NCI-H1436 treated with DMSO at 0.1 percent for 48 hours (cell line): ENCODE data around the gene TUBB1.

ENCODE experiments used
- DNase-seq: peaks from one replicate; lab custom pipeline; 2025; lab: John Stamatoyannopoulos, UW

The TUBB1 gene

DNA sequence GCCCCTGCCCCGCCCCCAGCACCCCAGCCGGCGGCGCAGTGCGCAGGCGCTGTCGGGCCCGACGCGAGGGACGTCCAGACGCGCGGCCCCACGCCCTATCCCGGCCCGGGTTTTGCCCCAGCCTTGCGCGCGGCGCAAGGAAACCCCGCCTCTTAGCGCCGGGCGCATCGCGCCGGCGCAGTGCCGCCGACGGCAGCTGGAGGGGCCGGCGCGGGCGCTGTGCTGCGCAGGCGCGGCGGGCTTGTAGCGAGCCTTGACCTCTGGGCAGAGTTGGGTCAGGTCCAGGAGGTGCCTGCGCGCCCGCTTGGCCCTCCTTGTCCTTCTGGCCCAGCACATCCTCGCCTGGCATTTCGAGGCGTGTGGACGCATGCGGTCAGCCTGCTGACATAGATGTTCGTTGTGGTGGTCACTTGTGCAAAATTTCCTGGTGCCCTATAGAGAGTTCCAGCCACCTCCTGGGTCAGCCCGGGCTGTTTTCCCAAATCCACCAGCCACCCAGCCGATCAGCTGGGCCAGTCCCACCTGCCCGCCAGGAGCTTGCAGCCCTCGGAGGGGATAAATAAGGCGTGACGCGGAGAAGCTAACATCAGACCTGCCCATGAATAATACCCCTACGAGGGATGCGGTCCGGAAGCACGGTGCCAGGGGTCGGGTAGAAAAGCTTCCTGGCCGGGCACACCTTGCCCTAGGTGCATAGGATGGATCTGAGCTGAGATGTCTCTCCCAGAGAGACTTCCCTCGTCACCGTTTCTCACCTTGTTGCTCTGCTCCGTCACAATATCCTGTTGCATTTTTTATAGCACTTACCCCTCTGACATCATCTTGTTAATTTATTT lies 23.8 kb downstream of the TUBB1 start:
- DNase-seq = peak; percentile 33

DNA sequence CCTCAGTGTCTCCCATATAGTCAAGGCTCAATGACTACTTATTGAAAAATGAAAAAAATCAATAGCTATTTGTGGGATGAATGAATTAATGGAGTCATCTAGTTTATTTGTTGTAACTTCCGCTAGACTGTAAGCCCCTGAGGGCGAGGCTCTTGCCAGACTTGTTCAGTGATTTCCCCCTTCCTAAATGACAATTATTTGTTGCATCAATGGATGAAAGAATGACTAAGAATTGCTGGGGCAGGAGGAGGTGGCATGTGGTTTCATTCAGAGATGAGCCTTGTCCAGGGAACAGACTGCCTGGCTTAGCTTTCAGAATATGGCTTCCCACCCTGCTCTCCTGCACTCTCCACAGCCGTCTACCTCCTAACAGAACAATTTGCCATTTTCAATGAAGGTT lies 24.5 kb downstream of the TUBB1 start:
- no peak for DNase-seq

DNA sequence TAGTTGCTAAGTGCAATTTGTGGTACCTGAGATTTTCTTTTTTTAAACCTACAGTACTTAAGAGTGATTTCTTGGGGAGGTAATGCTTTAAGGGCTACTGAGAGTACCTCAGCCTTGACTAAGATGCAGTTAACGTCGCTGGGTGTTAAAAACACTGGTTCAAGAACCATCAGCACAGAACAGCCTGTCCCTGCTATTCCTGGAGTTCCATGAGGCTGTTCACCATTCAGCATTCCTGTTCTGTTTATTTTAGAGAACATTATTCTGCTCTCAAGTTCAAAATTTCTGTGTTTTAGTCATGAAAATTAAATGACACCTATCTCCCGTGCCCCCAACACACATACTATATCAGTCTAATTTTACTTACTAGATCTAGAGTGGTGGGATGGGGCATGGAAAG lies 25.1 kb downstream of the TUBB1 start:
- no peak for DNase-seq

DNA sequence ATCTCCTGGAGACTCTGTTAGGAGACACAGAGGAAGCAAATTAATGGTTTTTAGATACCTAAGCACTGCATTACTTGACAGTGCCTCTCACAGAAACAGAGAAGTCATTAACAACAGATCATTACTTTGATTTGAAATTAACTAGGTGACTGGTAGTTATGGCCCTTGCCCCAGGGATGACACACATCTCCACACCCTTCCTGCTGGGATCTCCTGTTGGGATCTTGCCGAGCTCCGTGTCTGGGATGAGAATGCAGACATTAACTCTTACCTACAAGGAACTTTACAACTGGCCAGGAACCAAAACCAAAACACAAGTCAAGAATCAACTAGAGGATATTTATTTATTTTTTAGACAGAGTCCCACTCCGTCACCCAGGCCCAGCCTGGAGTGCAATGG lies 25.6 kb downstream of the TUBB1 start:
- no peak for DNase-seq

DNA sequence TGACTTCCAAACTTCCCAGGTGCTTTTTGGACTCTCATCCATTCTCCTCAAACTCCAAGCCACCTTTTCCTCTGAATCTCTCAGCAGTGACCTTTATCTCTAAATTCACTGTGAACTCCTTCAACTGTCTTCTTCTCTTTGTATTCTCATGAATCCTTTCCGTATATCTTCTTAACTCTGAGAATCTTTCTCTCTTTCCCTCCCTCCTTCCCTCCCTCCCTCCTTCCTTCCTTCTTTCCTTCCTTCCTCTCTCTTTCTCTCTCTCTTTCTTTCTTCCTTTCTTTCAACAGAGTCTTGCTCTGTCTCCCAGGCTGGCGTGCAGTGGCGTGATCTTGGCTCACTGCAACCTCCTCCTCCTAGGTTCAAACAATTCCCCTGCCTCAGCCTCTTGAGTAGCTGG lies 27.6 kb downstream of the TUBB1 start:
- no peak for DNase-seq

DNA sequence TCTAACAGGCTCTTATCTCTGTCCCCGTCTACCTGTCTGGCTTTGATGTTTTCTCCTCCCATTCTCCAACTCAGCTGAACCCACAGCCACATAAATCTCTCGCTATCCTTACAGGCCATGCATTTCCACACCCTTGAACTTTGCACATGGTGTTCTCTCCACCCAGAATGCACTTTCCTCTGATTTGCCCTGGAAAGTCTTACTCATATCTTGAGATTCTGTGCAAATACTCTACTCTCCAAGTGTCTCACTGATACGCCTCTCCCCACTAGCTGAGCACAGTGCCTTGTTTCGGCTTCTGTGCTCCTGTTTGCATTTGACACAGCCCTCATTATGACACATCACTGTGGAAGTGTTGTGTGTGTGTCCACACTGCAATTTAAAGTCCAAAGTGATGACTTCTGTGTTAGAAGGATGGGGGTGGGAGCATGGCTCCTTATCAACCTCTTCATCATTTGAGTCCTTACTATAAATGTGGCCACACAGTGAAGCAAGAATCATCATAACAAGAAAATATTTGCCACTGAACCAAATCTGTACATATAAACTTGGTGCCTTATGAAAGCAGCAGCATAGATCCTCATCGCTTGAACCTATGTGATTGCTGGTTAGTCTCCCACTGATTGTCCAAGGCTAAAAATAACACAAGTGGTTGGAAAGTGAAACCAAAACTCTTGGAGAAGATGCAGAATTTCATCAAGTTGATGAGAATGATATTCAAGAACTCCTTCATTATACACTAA lies 28.9 kb downstream of the TUBB1 start:
- DNase-seq = no peak

DNA sequence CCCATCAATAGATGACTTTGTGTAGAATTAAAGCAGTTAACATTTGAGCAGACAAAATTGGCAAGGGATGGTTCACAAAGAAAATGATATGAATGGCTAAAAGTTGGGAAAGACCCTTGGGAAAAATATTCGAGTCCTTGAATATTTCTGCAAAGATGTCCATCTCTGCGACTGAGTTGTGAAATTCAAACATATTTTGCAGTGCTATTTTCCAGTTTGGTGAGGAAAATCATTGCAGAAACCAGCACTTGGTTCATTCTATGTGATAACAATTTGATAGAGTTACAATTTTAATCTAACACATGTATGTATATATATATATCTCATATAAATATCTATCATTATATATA lies 29.4 kb downstream of the TUBB1 start:
- no peak for DNase-seq

DNA sequence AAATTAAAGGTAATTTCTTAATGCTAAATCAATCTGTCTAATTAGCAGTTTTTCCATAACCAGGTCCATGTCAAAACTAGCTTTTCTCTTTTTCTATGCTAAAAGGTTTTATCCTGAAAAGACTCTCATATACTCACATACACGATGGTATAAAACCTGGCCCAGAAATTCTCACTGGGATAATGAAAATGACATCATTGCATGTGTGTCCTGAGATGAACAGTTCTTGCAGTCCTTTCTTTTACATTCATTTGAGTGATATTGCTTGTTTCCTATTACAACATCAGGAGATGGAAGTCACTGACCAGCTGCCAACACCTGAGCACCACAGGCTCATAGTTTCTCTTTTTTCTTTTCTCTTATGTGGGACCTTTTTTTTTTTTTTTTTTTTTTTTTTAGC lies 31.2 kb downstream of the TUBB1 start:
- DNase-seq = no peak

DNA sequence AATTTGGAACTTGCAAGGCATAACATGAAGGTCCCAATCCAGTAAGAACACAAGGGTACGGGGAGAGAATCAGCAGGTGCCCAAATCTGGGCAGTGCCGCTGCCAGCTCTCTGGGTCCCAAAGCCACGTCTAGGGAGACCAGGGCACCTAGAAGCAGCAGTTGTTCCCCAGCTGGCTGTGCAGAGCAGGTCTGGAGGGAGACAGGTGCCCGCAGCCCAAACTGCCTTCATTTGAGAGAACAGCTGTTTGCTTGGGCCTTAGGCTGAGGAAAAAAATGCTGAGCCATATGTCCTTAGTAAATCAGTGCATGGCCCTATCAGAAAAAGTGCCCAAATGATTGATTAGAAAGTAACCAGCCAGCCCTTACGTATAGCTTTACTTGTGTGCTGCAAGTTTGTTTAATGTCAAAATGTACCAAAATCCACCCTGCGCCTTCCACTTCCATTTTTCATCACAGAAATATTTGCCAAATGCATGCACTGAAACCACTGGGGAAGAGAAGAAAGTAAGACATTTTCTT lies 32.5 kb downstream of the TUBB1 start:
- no peak for DNase-seq

DNA sequence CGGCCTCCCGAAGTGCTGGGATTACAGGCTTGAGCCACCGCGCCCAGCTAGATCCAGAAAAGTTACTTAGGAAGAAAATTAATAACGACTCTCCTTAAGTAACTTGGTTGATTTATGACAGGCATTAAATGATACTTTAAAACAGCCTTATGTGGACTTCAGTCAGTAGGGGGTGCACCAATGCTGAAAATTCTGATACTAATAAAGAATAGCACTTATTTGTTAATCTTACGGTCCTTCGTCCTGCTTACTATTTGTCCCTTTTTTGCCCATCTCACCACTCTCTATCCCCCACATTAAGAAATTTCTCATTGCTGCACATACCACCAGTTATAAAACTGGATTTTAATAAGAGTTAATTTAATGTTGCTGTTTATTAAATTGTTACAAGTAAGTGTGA lies 36.1 kb downstream of the TUBB1 start:
- no peak for DNase-seq

DNA sequence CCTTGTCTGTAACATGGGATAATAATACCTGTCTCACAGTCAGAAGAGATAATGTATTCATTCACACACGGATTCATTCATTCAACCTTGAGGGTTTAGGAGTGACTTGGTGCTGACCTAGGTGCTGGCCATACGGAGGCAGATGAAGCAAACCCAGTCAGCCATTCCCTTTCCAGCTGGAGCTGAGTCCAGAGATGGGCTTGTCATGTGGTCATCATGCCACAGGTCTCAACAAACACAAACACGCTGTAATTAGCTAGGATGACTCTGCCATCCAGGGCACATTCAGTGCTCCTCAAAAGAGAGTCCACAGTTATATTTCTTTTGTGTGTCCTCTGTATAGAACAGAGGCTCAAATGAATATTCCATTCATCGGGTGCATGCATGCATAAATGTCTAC lies 42.9 kb downstream of the TUBB1 start:
- no peak for DNase-seq

DNA sequence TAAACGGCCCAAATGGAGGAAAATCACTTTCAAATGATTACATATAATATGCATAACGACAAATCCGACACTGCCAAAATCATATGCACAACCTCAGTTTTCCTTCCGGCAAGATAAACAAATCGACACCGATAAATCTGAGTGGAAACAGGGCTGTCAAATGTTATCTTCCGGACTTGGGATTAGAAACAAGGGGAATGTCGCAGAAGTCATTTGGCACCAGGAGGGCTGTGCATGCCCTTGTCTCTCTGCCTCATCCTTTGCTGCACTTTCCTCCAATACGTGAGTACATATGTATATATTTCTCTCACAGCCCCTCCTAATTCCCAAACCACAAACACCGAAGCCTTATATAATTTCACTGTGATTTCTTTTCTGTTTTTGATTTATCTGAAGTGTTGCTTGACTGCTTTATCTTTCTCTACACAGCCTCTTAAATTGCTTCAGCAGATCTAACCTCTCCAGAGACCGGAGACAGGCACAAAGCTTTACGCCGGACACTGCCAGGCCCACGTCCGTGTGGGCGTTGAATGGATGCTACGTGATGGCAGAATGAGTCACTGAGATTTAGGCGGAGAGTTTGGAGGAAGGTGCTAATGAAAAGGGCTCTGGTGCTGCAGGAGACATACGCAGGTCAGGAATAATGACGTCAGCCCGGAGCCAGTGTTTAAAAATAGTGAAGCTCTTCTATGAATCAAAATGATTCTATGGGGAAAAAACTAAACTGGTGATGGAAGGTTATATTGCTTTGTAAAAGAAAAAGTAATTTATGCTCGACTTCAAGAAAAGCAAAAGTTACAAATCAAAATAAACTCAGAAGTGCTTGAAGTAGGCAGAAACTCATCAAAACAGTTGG lies 44.4 kb downstream of the TUBB1 start:
- no peak for DNase-seq

DNA sequence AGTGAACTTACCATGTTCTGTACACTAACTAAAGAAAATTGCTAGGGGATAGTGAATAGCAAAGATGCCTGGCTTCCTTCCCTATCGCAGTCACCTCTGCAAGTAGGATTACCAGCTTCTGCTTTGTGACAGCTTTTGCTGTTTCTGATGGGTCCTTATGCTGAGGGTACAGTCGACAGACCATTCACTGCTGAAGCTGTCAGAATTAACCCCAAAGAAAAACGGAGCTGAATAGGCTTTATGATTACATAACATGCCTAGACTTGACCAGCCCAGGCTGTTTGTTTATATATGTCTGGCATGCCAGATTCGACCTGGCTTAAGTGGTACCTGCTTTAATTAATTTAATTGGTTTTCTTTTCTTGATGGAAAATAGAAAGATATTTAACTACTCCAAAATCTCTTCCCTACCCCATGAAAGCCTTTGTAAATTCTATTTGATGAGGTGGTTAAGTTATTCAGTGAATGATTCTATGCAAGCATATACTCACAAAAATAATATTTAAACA lies 45.0 kb downstream of the TUBB1 start:
- DNase-seq = peak; percentile 51

DNA sequence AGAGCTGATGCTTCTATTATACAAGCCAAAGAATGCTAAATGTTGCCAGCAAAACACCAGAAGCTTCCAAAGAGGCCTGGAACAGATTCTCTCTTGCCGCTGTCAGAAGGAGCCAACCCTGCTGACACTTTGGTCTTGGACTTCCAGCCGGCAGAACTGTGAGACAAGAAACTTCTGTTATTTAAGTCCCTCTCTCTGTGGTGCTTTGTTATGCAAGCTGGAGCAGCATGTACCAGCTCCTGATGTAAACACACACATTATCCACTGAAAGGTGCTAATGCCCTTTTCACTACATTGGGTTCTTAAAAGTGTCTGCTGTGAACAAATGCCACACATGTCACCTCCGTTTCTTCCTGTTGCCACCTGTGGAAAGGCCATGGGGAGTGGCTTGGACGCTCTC lies 49.3 kb downstream of the TUBB1 start:
- DNase-seq = no peak

DNA sequence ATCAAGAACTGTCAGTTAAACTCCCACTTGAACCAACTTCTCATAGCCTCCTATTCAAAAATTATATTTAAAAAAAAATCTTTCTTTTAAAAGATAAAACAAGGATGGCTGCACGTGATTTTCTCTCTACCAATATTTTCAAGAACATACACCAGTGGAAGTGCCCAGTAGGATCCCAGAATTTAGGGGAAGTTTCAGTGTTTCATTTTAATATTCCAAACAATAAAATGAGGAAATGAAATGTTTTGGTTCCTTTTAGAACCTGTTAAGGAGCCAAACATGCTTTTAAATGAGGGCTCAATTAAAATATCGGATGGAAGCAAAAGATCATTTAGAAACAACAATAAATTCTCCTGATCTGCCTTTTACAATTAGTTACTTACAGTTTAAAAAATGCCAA lies 49.8 kb downstream of the TUBB1 start:
- DNase-seq = no peak

DNA sequence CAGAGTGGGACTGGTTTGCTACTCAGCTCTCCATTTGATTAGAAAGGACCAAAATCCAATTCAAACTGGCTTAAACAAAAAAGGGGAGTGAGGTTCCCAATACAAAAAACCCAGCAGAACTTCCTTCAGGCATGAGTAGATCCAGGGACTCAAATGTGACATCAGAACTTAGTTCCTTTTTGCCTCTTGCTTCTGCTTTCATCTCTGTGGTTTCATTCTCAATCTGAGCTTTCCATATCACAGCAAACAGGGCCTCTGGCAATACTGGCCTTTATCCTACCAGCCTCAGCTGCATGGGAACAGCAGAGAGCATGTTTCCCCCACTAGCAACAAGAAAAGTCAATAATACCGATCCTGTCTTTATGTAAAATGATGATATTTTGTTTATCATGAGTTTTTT lies 52.0 kb downstream of the TUBB1 start:
- DNase-seq = no peak

DNA sequence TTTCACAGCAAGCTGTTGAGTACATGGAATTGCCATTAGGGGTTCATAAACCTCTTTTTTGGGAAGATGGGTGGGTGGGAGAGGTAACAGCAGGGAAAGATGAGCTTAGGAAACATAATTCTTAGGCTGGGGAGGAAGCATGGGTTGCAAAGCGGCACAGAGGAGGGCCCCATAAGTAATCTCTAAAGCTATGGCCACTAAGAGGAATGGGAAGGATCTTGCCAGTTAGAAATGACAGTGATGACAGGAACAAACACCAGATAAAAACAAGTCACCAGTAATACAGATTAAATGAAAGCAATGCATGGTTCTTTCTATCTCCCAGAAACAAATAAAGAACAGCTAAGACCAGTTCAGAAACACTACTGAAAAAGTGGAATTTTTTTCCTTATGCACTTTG lies 54.4 kb downstream of the TUBB1 start:
- DNase-seq = no peak

DNA sequence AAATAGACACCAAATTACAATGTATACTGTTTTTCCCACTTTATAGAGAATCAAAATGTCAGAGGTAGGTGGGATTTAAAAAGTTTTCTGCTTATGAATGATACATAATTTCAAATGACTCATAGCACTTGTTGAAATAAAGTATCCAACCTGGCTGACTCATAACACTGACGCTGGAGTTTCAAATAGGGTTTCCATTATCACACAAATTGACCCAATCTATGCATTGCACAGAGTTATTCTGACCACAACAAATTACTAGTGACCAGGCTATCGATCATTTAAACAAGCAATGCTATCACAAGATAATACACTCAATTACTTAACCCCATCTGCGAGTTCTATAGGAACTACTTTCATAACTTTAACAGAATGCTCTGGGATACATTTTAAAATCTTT lies 55.2 kb downstream of the TUBB1 start:
- DNase-seq = no peak

DNA sequence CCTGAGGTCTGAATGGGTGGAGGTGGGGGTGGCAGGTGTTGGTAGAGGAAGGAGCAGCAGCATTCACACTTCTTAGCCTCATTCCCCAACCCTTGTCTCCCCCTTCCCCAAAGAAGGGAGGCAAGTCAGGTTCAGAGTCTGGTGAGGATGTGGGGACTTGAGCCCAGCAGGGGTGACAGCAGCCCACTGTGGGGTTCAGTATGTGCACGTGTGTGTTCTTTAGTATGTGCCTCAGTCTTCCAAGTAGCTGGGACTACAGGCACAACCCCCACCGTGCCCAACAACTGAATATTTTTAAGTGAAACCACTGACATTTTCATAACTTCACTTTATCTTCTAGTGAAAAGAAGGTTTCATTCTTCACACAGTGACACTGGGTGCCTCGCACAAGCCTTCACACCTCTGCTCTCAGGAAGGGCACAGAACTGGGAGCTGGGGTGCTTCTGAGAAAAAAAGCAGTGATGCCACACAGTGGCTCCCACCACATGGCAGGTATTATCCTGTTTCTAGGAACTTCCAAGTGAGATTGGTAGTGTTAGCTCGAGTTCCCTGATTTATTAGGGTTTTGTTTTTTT lies 56.8 kb downstream of the TUBB1 start:
- no peak for DNase-seq
